Raji (cell line): ENCODE measurements around the gene CD27.

ENCODE experiments used
- POLR2A ChIP-seq: IDR thresholded peaks from 2 replicates; pipeline ENCODE4 v1.6.1; 2011; ENCODE audit warnings: low read depth, low read length, control low read depth; ENCODE audit not compliant: insufficient read depth

Gene CD27

DNA sequence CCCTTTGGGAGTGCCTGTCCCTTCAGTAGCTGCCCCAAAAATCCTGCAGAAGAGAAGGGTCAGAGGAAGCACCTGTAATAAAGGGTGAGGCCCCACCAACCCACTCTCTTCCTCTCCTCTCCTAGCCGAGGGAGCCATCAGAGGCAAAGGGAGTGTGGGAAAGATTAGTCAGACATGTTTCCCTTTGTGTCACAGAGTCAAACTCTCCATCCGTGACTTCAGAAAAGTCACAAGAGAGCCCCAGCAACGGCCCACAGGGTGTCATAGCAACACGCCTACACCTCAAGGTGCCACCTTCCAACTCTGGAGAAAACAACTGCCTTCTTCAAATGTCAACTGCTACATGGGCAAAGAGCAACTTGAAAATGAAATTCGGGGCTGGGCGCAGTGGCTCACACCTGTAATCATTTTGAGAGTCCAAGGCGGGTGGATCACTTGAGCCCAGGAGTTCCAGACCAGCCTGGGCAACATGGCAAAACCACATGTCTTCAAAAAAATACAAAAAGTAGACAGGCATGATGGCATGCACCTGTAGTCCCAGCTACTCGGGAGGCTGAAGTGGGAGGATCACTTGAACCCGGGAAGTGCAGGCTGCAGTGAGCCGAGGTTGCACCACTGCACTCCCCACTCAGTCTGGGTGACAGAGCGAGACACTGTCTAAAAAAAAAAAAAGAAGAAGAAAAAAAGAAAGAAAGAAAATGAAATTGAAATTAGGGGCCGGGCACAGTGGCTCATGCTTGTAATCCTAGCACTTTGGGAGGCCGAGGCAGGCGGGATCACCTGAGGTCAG is 17.7 kb upstream of the CD27 start:
- TF ChIP-seq POLR2A: peak; percentile 38; the same call in 1 of the 2 replicates

DNA sequence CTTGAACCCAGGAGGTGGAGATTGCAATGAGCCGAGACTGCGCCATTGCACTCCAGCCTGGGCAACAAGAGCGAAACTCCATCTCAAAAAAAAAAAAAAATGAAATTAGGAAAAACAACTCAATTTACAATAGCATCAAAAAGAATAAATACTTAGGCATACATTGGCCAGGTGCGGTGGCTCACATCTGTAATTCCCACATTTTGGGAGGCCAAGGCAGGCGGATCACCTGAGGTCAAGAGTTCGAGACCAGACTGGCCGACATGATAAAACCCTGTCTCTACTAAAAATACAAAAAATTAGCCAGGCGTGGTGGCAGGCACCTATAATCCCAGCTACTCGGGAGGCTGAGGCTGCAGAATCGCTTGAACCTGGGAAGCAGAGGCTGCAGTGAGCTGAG is 17.0 kb upstream of the CD27 start:
- peak; percentile 40; the same call in 1 of the 2 replicates for TF ChIP-seq POLR2A

DNA sequence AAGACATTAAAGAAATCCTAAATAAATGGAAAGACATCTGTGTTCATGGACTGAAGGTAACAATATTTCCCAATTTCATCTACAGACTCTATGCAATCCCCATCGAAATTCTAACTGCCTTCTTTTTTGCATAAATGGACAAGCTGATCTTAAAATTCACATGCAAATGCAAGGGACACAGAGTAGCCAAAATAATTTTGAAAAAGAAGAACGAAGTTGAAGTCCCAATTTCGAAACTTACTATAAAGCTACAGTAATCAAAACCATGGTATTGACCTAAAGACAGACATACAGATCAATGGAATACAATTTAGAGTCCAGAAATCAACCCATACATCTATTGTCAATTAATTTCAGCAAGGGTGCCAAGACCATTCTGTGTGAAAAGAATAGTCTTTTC is 16.4 kb upstream of the CD27 start:
- peak; percentile 41; the same call in 1 of the 2 replicates for TF ChIP-seq POLR2A

DNA sequence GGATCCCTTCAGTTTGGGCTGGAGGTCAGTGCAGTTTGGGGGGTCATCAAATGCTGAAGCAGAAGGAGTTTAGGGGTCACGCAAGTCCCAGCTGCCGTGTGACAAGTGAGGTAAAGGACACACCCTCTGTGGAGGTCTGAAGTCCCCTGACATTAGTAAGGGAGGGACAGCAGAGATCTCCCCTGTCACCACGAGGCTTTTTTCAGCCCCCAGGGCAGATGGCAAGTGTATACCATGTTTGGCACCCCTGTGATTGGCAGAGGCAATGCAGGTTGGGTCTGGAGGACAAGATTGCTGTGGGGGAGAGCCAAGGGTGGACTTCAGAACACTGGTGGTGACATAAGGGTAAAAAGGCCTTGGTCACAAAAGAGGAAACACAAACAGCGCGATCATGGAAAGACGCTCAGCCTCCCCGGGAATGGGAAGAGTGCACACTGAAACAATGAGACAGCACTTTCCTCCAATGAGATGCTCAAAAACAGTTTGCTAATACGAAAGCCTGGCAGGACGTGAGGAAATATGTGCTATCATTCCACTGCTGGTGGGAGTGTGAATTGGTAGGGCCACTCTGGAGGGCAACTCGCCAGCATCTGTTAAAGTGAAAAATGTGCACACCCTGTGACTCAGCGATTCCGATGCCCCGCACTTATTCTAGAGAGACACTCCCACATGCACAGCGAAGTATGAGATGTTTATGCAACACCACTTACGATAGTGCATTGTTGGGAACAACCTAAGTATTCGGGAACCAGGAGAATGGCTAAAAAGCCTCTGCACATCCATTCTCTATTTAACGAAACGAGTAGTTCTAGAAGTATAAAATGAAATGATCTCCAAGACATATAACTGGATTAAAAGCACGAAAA is 14.4 kb upstream of the CD27 start:
- TF ChIP-seq POLR2A: no peak

DNA sequence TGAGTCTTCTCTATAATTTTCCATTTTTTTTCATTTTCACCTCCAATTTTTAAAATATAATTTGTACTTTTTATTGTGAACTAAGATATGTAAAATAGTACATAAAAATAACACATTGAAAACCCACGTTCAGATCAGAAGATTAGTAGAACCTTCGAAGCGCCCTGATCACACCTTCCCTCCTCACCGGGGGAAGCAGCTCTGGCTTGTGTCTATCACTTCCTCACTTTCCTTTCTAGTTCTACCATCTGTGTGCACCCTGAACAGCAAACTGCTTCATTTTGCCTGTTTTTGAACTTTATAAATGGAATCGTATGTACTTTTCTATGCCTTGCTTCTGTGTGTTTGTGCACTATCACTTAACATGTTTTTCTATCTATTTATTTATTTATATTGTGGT is 11.8 kb upstream of the CD27 start:
- peak; percentile 54; the same call in 1 of the 2 replicates for TF ChIP-seq POLR2A

DNA sequence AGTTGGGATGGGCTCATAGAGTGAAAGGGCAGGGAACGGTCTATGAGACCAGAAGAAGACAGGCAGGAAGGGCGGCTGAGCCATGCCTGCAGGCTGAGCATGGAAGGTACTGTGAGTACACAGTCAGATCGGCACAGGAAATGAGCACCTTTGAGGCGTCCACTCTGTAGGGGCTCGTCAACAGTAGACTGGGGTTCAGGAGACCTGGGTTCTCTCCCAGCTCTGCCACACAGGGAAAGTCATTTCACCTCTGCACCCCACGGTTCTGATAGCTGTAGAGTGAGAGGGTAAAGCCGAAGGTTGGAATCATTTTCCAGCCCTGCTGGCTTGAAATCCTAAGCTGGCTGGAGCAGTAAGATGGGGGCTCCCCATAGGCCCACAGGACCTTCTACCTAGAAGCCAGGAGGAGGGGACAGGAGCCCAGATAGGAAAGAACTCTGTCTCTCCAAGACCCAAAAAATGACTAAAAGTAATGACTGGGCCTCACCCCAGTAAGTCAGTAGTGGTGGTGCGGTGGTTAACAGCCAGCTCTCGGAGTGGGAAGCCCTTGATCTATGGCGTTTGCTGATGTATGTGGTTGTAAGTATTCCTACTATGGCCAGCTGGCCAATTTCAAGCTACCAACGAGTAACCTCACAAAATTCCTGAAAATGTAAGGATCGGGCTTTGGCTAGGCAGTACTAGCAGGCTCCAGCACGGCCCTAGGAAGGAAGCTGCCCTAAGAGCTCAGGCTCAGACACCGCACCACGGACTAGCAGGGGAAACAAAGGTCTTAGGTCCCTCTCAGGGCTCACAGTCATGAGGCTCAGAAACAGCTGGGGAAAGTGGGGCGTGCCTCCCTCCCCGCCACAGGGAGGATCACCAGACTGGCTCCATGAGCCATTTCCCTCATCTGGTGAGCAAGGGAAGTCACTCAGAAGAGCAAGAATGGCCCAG is 10.3 kb upstream of the CD27 start:
- TF ChIP-seq POLR2A: peak; percentile 31; the same call in 1 of the 2 replicates

DNA sequence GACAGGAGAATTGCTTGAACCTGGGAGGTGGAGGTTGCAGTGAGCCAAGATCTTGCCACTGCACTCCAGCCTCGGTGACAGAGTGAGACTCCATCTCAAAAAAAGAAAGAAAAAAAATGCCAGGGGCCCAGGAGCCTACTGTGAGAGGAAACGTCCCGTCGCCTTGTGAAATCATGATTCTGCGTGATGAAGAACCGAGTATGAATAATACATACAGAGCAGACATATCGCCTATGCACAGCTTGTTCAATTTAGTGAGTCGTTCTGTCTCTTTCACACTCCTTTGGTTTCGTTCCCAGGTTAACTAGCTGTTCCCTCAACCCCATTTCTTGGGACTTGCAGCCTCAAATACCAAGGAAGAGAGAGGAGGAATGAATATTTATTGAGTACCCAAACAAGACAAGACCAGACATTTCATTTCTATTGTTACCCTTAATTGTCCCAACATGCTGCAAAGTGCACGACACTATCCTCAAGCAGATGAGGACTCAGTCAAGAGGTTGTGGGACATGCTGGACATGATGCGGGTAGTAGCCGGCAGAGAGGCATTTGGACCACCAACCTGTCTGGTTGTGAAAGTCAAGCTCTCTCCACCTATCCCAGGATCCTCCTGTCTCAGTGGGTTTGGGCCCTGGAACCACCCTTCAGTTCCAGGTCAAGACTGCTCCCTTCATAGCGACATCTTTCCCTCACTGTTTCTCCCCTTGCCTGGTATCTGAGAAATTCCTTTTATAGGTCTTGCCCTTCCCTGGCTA is 8.6 kb upstream of the CD27 start:
- no peak for TF ChIP-seq POLR2A

DNA sequence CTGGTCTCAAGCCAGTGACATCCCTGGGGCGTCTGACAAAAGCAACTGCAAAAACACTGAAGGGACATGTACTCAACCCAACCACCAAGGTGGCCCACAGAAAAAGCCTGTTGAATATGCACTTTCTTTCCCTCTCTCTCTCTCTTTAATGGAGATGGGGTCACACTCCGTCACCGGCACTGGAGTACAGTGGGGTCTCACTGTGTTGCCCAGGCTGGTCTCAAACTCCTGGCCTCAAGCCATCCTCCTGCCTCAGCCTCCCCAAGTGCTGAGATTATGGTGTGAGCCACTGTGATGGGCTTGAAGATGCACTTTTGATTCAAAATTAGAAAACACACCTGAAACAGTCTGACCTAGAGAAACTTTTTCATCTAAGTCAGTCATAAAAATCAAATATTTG is 7.2 kb upstream of the CD27 start:
- no peak for TF ChIP-seq POLR2A

DNA sequence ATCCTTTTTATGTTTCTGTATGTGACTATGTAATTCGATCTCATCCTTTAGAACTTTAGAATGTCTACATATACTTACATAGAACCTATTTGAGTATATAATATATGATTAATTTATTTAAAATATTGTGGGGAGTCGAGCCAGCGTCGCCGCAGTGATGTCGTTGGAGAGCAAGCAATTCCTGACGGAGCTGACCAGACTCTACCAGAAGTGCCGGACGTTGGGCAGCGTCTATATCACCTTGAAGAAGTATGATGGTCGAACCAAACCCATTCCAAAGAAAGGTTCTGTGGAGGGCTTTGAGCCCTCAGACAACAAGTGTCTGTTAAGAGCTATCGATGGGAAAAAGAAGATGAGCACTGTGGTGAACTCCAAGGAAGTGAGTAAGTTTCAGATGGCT is 6.4 kb upstream of the CD27 start:
- TF ChIP-seq POLR2A: no peak

DNA sequence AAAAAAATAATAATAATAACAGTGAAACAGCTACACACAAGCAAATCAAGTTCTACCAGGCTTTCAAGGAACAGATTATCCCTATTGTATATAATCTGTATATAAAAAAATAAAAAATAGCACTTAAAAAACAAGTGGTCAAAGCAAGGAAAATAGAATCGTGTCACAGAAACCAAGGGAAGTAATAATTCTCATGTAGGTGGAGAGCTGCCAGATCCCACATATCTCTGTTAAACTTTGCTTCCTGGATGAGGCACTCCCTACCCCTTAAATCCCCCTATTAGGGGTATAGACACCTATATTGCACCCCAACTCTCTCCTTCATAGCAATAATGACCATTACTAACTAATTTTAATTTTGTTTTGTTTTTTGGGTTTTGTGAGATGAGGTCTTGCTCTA is 4.4 kb upstream of the CD27 start:
- no peak for TF ChIP-seq POLR2A

DNA sequence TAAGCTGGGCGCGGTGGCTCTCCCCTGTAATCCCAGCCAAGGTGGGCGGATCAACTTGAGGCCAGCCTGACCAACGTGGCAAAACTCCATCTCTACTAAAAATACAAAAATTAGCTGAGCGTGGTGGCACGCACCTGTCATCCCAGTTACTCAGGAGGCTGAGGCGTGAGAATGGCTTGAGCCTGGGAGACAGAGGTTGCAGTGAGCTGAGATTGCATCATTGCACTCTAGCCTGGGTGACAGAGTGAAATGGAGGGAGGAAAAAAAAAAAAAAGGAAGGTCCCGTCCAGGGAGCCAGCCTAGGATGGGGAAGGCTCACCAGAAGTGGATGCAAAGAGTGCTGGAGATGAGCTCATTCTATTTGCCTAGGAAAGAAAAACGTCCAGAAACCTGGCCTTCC is 1.9 kb upstream of the CD27 start:
- TF ChIP-seq POLR2A: no peak

DNA sequence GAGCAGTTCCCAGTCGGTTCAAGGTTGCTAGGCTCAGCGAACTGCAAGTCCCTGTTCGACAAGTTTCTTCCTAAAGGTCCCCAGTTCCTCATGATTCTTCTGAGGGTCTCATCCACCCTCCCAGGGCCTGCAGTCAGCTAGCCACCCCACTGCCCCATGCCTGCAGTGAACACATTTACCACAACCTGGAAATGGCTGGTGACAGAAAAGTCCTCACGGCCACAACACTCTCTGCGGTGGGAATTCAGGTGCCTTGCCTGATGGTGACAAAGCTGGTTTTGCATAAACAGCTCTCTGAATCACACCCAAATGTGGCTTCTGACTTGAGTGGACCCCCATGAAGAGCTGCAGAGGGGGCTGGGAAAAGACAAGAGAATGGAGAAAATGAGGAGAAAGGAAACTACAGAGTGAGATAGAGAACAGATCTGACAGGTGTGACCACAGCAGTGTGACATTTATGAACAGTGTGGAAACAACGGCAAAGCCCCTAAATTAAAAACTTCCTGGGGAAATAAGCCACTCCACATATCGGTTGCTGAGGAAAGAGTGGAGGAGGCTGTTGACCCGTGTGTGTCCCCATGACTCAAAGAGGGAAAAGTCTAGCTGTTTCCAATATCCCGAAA is 1.3 kb upstream of the CD27 start:
- peak; percentile 69 for TF ChIP-seq POLR2A

DNA sequence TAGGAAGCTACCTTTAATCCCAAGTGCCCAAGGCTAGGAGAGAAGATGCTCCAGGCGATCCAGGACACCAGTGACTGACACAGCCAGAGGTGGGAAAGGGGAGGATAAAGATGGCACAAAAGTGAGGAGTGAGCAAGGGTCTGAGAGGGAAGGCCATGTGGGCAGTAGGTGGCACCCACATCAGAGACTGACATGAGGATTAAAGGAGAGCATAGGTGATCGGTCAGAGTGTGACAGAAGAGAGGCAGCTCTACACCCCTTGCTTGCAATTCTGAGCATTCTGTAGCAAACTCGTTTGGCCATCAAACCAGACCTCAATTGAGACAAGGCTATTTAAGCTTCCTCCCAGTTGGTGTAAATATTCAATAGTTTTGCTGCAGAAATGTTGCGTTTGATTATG is 724 bp upstream of the CD27 start:
- no peak for TF ChIP-seq POLR2A
